Astrocyte (in vitro differentiated cells and primary cell): Measurements from ENCODE around the gene EPS8. TPM values are rescaled to one million over a fixed set of nuclear protein-coding genes. Genes with fewer than 3 reads are reported as not detected.

Source experiments
- DNase-seq: peaks from one replicate; pipeline ENCODE4 v3.0.0-alpha.2; 2010; ENCODE audit warnings: low read depth
- FAIRE-seq: peaks from 2 replicates; lab custom pipeline; 2011; peaks lifted over from hg19 to GRCh38; lab: Jason Lieb, UNC
- H2AFZ ChIP-seq: 2 replicates; pipeline ENCODE4 v1.6.0; 2012; ENCODE audit warnings: low read depth, low read length, inconsistent platforms
- H3K27ac ChIP-seq: 2 replicates; pipeline ENCODE4 v1.5.1; 2011; ENCODE audit warnings: low read depth, low read length, inconsistent platforms
- H3K27me3 ChIP-seq: 2 replicates; pipeline ENCODE4 v1.6.0; 2011; ENCODE audit warnings: low read length, inconsistent platforms; ENCODE audit not compliant: insufficient read depth
- H3K36me3 ChIP-seq: 2 replicates; pipeline ENCODE4 v1.5.1; 2011; ENCODE audit warnings: low read length, inconsistent platforms; ENCODE audit not compliant: insufficient read depth
- H3K4me1 ChIP-seq: 2 replicates; pipeline ENCODE4 v1.5.1; 2011; ENCODE audit warnings: low read length, inconsistent platforms; ENCODE audit not compliant: insufficient read depth
- H3K4me2 ChIP-seq: 2 replicates; pipeline ENCODE4 v1.6.0; 2012; ENCODE audit warnings: low read length, inconsistent platforms
- H3K4me3 ChIP-seq: 2 replicates; pipeline ENCODE4 v1.5.1; 2011; ENCODE audit warnings: low read depth, mild to moderate bottlenecking, low read length, inconsistent platforms; ENCODE audit not compliant: insufficient read depth
- H3K79me2 ChIP-seq: 2 replicates; pipeline ENCODE4 v1.6.0; 2012; ENCODE audit warnings: mild to moderate bottlenecking, low read length, inconsistent platforms; ENCODE audit not compliant: insufficient read depth
- H3K9ac ChIP-seq: 2 replicates; pipeline ENCODE4 v1.6.0; 2012; ENCODE audit warnings: mild to moderate bottlenecking, low read length, inconsistent platforms
- H3K9me3 ChIP-seq: 2 replicates; pipeline ENCODE4 v1.5.1; 2012; ENCODE audit warnings: low read depth, mild to moderate bottlenecking, low read length, inconsistent platforms; ENCODE audit not compliant: insufficient read depth
- H4K20me1 ChIP-seq: 2 replicates; pipeline ENCODE4 v1.6.0; 2012; ENCODE audit warnings: low read length, inconsistent platforms; ENCODE audit not compliant: insufficient read depth
- H3K27ac Mint-ChIP-seq: one replicate; pipeline ENCODE4 v1.8.0; 2021; ENCODE audit warnings: mild to moderate bottlenecking, mixed read lengths; ENCODE audit not compliant: unreplicated experiment
- H3K27me3 Mint-ChIP-seq: one replicate; pipeline ENCODE4 v1.8.0; 2021; ENCODE audit warnings: low read depth, mixed read lengths; ENCODE audit not compliant: unreplicated experiment
- H3K36me3 Mint-ChIP-seq: one replicate; pipeline ENCODE4 v1.8.0; 2021; ENCODE audit warnings: low read depth, mixed read lengths; ENCODE audit not compliant: unreplicated experiment
- H3K4me1 Mint-ChIP-seq: one replicate; pipeline ENCODE4 v1.8.0; 2021; ENCODE audit warnings: low read depth, mixed read lengths; ENCODE audit not compliant: unreplicated experiment
- H3K4me3 Mint-ChIP-seq: one replicate; pipeline ENCODE4 v1.8.0; 2021; ENCODE audit warnings: mild to moderate bottlenecking, moderate library complexity, mixed read lengths; ENCODE audit not compliant: unreplicated experiment
- H3K9me3 Mint-ChIP-seq: one replicate; pipeline ENCODE4 v1.8.0; 2021; ENCODE audit warnings: mild to moderate bottlenecking, mixed read lengths; ENCODE audit not compliant: unreplicated experiment
- CTCF ChIP-seq: IDR thresholded peaks from 2 replicates; pipeline ENCODE4 v1.5.1; 2011; ENCODE audit warnings: low read depth, mild to moderate bottlenecking, inconsistent platforms, low read length, moderate library complexity; ENCODE audit not compliant: insufficient read depth
- EZH2 ChIP-seq: IDR thresholded peaks from 2 replicates; pipeline ENCODE4 v1.6.1; 2012; ENCODE audit warnings: mild to moderate bottlenecking, low read length, inconsistent platforms; ENCODE audit not compliant: insufficient read depth
- total RNA-seq: library from RNA; stranded (reverse); gene quantifications from 2 replicates; pipeline ENCODE4 v1.2.1, GENCODE V29; 2021

The EPS8 gene
- total RNA-seq, 1 donor from 2014 or later: 31.8 TPM

GRCh38 chr12:15707516-15708199 is 81.5 kb downstream of the EPS8 start:
- Histone ChIP-seq H3K9ac (no peak overlapping the region), H3K27me3 (no peaks in the 10 kb centered on the region), H3K27ac (no peak overlapping the region), H3K4me3 (no peak overlapping the region), H3K9me3 (no peaks in the 10 kb centered on the region), H3K4me2 (no peak overlapping the region), H2AFZ (no peak overlapping the region), H3K36me3 (no peaks in the 10 kb centered on the region), H3K4me1 (no peaks in the 10 kb centered on the region), H3K79me2 (peaks cover 86% of the 10 kb centered on the region), H4K20me1 (no peaks in the 10 kb centered on the region)
- TF ChIP-seq CTCF (no peak), EZH2 (no peak)
- Mint-ChIP-seq H3K4me1 (peaks cover 14% of the 10 kb centered on the region), H3K27me3 (no peaks in the 10 kb centered on the region), H3K27ac (no peak overlapping the region), H3K4me3 (no peak overlapping the region), H3K36me3 (no peaks in the 10 kb centered on the region), H3K9me3 (no peaks in the 10 kb centered on the region)
- FAIRE-seq: peak; percentile 50
- peak; percentile 59 for DNase-seq

- Mint-ChIP-seq H3K27ac (no peak overlapping the region), H3K36me3 (no peaks in the 10 kb centered on the region), H3K9me3 (no peaks in the 10 kb centered on the region), H3K4me1 (peaks cover 27% of the 10 kb centered on the region), H3K27me3 (no peaks in the 10 kb centered on the region), H3K4me3 (no peak overlapping the region)
- FAIRE-seq (no peak), DNase-seq (no peak)
- H3K36me3 ChIP-seq: no peaks in the 10 kb centered on the region
- no peak overlapping the region for H3K27ac ChIP-seq
- H3K4me3 ChIP-seq: no peak overlapping the region
- H3K4me2 ChIP-seq: no peak overlapping the region
- H3K9me3 ChIP-seq: no peaks in the 10 kb centered on the region
- H3K79me2 ChIP-seq: peaks cover 72% of the 10 kb centered on the region
- no peak for TF ChIP-seq EZH2
- no peak for TF ChIP-seq CTCF
- H4K20me1 ChIP-seq: no peaks in the 10 kb centered on the region
- no peak overlapping the region for H2AFZ ChIP-seq
- H3K4me1 ChIP-seq: peaks cover 12% of the 10 kb centered on the region
- H3K9ac ChIP-seq: no peak overlapping the region
- H3K27me3 ChIP-seq: no peaks in the 10 kb centered on the region
These were observed 83.0 kb downstream of the EPS8 start for GRCh38 chr12:15706010-15706676.

GRCh38 chr12:15705606-15706005 is 83.6 kb downstream of the EPS8 start:
- Histone ChIP-seq H3K27me3 (no peaks in the 10 kb centered on the region), H3K27ac (no peak overlapping the region), H3K79me2 (peaks cover 68% of the 10 kb centered on the region), H3K4me3 (no peak overlapping the region), H3K9ac (no peak overlapping the region), H3K4me2 (no peak overlapping the region), H3K4me1 (peaks cover 18% of the 10 kb centered on the region), H4K20me1 (no peaks in the 10 kb centered on the region), H2AFZ (no peak overlapping the region), H3K36me3 (no peaks in the 10 kb centered on the region), H3K9me3 (no peaks in the 10 kb centered on the region)
- H3K36me3 Mint-ChIP-seq: no peaks in the 10 kb centered on the region
- no peaks in the 10 kb centered on the region for H3K27me3 Mint-ChIP-seq
- no peak for TF ChIP-seq CTCF
- no peak for TF ChIP-seq EZH2
- H3K4me3 Mint-ChIP-seq: no peak overlapping the region
- DNase-seq (no peak), FAIRE-seq (no peak)
- no peak overlapping the region for H3K27ac Mint-ChIP-seq
- peaks cover 32% of the 10 kb centered on the region for H3K4me1 Mint-ChIP-seq
- no peaks in the 10 kb centered on the region for H3K9me3 Mint-ChIP-seq
